GM19193 (cell line): ENCODE data around the gene BTD.

Experiments
- POLR2A ChIP-seq: IDR thresholded peaks from 4 replicates; pipeline ENCODE4 v1.6.1; 2011; ENCODE audit not compliant: insufficient read depth, insufficient read length; ENCODE audit errors: extremely low read depth

Gene BTD

DNA sequence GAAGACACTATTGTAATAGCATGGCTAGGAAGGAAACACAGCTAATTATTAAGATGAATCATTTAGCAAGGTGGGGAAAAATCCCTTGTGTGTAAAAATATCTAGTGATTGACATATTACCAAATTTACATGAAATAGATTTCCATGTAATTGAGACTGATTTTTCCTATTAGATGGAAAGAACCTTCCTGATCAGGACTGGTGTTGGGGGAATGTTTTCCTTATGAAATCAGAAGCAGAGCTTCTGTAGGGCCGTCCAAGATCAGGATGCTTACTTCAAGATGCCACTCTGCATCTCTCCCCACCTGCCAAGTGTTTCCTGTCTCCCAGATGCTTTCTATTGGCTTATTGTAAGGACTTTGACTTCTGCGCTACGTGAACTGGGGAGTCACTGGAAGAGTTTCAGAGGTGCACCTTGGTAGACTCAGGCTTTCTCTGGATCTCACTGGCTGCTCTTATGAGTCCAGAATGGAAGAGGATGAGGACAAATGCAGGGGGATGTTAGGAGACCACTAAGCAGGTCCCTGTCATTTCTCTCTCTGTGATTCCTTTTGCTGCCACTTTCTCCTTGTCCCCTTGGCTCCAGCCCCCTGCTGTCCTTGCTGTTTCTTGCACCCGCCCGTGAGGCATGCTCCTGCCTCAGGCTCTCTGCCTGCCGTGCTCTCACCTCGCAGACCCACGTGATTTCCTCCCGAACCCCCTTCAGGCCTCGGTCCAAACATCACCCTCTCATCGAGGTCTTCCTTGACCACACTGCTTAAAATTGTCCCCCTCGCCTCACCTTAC, 30.1 kb downstream of the BTD start:
- no peak for TF ChIP-seq POLR2A

DNA sequence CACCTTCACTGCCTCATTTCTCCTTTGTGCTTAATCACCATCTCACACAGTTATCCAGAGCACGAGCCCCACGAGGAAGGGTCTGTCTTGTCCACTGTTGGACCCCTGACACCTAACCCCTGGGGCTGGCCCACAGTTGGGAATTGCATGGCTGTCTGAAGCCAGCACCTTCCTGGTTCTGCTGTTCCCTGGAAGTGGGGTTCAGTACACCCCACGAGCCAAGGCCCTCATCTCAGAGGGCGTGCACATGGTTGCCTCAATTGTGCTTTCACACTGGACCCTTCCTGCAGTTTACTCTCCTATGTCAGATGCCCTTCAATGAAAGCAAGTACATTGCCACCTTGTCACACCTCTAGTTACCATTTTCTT, 30.7 kb downstream of the BTD start:
- TF ChIP-seq POLR2A: no peak

DNA sequence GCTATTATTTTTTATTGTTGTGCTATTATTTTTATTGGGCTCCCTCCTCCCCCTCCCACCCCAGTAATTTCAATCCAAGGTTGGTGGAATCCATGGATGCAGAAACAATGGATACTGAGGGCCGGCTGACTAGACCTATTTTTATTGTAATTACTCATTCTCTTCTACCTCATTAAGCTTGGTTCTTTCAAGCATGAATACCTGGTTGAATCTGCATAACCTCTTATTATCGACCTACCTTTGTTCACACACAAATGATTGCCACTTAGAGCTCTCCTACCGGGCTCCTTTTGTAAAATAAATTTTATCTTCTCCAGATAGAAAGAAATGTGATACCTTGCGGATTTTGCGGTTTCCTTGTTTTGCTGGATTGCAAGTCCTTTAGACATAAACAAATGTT, 31.6 kb downstream of the BTD start:
- TF ChIP-seq POLR2A: no peak

DNA sequence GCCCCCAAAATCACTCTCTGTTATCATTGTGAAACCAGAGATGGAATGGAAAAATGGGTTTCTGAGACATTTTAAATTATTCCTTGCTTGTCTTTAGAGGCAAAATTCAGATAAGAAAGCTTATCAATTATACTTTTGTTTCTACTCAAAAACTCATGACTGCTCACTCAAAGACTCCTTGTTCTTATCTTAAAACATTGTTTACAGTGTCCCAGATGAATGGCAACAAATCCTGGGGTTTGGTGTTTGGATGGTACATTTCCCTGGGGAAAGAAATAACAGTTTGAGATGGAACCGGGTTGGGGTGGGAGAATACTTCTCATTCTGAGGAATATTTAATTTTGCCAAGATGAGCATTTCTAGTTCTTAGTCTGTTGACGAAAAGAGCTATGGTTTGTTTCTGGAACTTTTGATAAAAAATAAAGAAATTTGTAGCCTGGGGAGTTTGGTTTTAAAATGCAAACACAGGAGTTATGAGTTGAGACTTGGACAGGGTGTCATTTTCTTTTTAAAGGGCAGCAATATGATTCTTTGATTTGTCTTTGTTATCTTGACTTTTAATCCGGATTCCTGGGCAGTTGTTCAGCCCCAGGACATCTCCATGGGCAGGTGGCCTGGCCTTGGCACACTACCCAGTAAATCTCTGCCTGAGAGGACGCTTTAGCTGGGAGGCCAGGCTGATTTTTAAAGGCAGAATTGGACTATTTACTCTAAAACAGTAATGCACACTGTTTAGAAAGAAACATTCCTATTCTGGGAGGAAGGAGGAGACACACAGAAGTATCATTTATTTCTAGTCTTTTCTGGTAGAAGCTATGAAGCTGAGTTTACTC, 32.4 kb downstream of the BTD start:
- TF ChIP-seq POLR2A: no peak

DNA sequence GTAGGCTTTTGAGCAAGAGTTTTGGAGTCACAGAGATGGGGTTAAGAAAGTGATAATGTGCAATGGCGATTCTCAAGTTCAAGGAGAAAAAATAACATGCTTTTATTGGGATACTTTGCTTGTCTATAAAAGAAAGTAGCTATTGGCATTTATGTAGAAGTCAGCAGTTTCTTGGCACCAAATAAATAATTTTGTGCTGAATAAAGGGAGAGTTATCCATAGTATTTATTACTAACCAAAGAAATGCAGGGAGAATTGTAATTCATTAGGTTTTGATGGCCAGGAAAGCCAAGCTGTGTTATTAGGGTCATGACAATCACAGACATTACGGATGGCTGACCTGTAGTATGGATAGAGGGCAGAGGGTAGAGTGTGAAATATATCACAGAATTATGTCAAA, 33.1 kb downstream of the BTD start:
- no peak for TF ChIP-seq POLR2A

DNA sequence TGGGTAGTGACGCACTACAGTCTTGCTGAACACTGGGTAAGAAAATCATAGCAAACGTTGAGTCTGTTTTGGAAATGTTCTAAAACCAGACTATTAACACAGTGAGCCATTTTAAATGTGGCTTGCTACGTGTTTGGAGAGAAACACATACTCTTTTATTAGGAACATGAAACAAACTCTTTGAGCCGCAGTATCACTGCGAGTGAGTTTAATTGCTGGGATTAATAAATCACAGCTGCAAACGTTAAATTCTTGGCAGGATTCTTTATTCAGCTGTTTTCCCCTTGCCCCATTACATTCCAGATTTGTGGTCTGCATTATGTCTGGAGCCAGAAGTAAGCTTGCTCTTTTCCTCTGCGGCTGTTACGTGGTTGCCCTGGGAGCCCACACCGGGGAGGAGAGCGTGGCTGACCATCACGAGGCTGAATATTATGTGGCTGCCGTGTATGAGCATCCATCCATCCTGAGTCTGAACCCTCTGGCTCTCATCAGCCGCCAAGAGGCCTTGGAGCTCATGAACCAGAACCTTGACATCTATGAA, 33.6 kb downstream of the BTD start:
- no peak for TF ChIP-seq POLR2A

DNA sequence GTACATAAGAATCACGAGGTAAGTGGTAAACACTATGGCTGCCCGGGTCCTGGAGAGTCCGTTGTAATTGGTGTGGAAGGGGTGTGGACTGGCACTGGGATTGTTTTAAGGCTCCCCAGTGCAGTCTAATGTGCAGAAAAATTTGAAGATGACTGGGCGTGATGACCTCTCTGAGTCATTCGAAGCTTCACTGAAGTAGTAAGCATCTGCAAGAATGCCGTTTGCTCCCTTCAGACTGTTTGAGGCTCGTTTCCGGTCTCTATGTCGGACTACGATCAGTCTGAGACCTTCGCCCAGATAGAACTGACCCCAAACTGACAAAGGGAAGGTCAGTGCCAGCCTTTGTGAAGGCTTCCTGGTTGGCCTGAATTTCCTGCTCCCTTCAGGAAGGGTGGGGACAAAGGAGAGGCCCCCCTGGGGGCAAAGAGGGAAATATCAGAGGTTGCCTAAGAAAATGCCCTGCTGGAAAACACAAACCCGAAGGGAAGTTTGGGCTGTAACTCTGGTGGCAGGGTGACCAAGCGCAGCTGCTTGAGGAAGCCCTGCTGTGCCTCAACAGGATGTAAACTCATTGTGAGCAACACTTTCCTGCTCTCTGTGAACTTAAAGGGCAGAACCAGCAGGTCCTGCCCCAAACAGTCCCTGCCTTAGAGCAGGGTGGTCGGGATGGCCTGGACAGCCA, 34.6 kb downstream of the BTD start:
- TF ChIP-seq POLR2A: no peak

DNA sequence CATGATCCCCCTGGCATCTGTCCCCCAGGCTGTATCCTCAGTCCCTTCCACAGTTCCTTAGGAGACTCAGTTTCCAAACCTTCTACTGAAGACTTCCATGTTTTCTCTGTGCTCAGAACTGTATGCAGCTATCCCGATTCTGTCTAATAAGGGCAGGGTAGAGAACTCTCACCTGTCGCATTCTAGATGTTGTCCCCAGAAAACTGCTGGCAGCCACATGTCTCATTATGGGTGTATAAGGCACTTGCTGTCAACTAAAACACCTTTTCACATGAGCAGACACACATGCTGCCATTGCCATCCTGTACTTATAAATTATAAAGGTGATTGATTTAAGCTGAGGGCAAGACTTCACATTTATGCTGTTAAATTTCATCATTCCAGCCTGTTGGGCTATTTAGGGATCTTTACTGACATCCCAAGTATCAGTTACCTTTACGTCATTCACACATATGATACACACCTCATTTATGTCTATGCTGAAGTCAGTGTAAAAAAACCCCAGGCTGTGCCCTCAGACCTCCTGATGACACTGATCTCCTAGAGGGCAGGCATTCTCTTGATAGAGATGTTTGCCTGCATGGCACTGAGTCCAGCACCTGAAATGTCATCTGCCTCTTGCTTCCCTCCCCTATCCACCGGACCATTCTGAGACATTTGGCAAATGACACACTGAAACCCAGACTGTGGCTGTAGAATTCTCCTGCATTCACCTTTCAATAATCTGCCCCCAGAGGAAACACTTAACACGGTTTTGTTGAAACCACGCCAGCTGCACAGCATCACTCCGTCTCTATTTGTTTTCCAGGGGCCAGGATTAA, 35.8 kb downstream of the BTD start:
- no peak for TF ChIP-seq POLR2A

DNA sequence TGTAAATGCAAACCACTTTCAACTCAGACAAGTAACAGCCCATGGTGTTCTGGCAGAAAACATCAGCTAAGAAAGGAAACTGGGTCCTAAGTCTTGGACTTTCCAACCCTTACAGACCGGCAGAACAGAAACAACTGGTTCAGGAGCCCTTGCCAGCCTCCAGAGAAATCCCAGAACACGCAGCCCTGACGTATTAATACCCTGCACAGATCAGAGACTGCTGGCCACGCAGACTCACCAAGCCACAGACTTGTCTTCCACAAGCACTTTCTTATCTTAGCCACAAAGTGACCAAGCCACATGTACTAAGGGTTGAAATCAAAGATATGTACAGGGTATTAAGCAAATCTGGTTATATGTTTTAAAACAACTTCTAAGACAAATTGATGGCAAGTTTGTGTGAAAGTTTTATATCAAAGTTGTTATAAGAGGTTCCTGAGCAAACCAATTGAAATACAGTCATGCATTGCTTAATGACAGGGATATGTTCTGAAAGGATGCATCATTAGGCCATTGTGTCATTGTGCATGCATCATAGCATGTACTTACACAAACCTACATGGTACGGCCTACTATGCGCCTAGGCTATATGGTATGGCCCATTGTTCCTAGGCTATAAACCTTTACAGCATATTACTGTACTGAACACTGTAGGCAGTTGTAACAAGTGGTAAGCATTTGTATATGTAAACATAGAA, 36.8 kb downstream of the BTD start:
- no peak for TF ChIP-seq POLR2A

DNA sequence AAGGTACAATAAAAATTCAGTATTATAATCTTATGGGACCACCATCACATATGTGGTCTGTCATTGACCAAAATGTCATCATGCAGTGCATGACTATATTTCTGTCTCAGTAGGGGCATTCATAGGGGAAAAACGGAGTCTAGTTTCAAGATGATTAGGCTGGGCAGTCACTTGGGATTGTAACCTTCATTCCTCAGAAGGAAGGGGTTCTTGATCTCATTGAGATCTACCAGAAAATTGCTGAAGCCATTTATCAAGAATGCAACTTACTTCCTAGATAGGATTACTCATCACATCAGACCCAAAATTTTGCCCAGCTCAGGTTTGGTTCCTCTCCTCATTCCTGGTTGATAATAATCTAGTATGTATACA, 37.3 kb downstream of the BTD start:
- no peak for TF ChIP-seq POLR2A

DNA sequence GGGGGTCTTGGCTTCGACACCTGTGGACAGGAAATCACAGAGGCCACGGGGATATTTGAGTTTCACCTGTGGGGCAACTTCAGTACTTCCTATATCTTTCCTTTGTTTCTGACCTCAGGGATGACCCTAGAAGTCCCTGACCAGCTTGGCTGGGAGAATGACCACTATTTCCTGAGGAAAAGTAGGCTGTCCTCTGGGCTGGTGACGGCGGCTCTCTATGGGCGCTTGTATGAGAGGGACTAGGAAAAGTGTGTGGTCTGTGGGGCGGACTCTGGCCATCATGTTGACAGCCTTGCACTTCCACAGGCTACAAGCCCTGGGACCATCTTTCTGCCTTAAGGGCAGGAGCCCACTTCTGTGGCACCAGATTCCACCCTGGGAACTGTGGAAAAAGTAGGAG, 43.7 kb downstream of the BTD start:
- TF ChIP-seq POLR2A: no peak

DNA sequence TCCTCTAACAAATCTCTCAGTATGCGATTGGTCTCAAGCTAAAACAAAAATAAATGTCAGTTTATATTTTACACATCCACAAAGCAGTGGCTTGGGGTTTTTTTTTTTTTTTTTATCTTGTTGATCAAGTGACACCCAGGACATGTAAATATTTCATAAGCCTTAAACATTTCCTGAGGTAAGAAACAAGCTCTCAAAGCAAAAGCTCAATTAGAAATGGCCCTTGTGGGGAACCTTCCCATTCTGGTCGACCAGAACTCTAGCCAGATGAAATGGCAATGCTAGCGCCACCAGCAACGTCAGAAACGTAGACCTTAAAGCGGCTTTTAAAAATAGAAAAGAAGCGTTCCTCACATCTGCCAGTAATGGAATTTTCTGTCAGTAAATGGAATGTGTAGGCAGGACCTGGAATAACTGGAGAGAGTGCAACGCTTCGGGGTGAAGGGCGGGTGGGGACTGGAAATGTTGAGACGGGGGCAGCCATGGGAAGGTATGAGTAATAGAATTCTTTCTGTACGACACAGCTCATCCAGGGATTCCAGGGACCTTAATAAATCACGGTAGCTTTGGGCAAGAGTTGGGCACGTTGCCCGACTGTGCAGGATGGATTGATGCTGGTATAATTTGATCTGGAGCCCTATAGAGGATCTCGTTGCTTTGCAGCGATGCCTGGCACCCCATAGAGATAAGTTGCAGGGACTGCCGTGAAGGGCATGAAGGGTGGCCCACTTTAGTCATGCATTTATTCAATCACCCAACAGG, 44.4 kb downstream of the BTD start:
- TF ChIP-seq POLR2A: no peak

DNA sequence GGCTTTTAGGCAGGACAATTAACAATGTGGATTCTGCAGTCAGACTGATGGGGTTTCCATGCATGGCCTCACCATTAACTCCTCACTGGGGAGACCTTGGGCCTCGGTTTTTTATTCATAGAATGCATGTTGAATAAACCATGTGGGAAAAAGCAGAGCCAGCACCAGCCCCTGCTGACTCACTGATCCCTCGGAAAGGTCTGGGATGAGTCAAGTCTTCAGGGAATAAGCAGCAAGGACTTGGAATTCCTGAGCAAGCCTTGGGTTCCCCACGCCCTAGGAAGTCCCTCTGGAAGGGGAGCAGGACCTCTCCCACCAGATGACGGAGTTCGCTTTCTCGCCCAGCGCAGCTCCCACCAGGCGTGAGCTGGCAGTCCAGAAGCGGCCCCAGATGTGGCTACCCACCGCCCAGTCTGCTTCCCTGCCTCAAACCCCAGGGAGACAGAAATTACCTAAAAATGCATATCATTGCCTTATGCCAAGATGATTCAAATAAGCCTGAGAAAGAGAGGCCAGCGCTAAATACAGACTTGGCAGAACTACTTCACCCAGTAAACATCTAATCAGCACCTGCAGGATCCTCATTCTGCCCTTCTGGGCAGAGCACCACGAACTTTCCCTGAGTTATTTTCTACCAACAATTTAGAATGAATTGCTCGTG, 45.4 kb downstream of the BTD start:
- no peak for TF ChIP-seq POLR2A

DNA sequence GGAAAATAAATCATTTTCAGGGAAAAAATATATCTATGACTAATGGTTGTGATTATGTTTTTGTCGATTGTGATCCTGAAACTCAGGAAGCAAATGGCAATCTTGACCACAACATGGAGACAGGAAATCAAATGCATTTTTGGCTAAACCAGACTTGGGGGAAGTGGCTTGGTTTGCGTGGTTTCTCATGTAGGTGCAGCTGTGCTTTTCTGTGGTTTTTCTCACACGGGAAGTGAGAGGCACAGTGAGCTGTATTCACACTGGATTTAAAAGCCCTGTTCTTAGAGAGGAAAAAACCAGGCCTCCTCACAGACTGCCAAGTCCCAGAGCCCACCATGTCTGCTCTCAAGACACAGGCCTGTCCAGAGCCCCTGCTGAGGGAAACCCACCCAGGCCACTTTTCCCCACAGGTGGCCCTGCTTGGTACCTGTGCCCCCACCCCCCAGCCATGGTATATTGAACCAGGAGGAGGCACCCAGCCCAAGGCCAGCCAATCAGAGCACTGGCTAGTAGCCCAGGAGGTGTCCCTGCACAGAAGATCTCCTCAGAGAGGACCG, 46.1 kb downstream of the BTD start:
- TF ChIP-seq POLR2A: no peak
